ENCODE data around the gene CAB39L.

The CAB39L gene

DNA sequence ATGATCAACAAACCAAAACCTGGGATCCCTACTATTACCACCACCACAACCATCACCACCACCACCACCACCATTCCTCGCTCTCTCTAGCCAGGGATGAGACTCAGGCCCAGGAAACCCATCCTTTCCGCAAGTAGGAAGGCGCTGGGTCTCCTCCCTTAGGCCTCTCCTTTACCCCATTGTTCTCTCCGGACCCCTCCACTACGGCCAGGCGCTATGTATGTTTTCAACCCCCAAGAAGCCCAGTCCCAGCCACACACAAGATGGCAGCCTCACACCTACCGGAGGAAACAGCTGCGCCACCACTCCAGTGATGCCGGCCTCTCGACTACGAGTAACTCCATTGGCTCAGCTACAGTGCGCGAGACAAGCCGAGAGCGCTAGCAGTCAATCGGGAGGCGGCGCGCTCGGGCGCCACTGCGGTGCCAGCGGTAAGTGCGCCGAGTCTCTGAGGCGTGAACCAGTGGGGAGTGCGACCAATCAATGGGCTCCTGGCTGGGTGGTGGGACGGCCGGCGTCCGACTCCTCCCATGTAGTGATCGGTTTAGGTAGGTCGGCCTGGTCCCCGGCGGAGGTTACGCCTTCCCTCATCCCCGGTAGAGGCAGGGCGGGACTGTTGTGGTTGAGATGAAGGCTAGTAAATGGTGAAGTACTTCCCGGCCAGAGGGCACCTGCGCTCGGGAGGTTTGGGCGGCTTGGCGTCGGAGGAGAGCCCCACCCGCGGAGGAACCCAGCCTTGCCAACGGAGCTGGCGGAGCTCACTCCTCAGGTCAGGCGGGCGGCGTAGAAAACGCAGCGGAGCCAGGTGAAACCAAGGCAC, at the start of gene CAB39L, which contains the start of gene SETDB2:
CAB39L (minus strand) TSS at position 361 of the 820 bp plus-strand sequence. CDS start 61,154 bp downstream, outside the sequence.
SETDB2 (plus strand) TSS at position 571 of the 820 bp plus-strand sequence. CDS start 7,620 bp downstream, outside the sequence.
- peak; percentile 94 to 98 for DNase-seq (ENCODE audit: low read depth in 1 of 2, low spot score in 1 of 2)

GRCh38 chr13:49488563-49488962, 44.7 kb upstream of the CAB39L start:
- no peak for DNase-seq (ENCODE audit: low read depth in 1 of 2, low spot score in 1 of 2)

DNA sequence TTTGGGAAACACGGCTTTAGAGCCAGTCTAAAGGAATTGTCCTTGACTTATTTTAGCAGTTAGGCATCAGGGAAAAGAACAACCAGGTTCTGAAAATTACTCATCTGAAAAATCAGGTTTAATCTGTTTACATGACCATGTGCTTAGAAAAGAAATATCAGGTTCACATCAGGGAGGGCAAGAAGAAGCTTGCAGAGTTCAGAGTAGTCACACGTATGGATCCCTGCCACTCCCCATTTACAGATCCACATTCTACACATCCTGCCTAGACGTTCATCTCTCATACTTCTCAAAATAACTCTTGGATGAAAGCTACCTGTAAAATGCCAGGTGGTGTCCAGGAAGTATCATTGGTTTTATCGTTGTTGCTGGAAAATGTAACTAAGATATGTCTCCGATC, 37.9 kb upstream of the CAB39L start:
- DNase-seq (ENCODE audit: low read depth in 1 of 2, low spot score in 1 of 2), result no peak

- no peak for DNase-seq (ENCODE audit: low read depth in 1 of 2, low spot score in 1 of 2)
These were observed 32.7 kb upstream of the CAB39L start for GRCh38 chr13:49476529-49476928.

- no peak for DNase-seq (ENCODE audit: low read depth in 1 of 2, low spot score in 1 of 2)
These were observed 28.3 kb upstream of the CAB39L start for GRCh38 chr13:49472186-49472585.

DNA sequence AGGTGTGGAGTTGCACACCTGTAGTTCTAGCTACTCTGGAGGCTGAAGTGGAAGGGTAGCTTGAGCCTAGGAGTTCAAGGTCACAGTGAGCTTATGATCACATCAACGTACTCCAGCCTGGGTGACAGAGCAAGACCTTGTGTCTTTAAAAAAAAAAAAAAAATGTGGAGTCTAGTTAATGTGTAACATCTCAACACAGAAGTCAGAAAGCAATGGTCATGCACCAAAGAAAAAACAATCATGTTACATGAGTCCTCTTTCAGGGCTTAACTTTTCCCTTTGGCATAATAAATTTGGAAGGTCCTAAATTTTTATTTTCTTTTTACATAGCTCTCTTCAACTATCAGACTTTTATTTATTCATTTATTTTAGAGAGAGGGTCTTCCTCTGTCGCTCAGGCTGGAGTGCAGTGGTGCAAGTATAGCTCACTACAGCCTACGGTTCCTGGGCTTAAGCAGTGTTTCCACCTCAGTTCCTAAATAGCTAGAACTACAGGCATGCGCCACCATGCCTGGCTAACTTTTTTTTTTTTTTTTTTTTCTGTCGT, 22.5 kb upstream of the CAB39L start:
- no peak for DNase-seq (ENCODE audit: low read depth in 1 of 2, low spot score in 1 of 2)

- DNase-seq (ENCODE audit: low read depth in 1 of 2, low spot score in 1 of 2), result no peak
These were observed 20.9 kb upstream of the CAB39L start for GRCh38 chr13:49464621-49465325.

GRCh38 chr13:49464085-49464484, 20.2 kb upstream of the CAB39L start:
- no peak for DNase-seq (ENCODE audit: low read depth in 1 of 2, low spot score in 1 of 2)

GRCh38 chr13:49459580-49459979, 15.7 kb upstream of the CAB39L start:
- DNase-seq (ENCODE audit: low read depth in 1 of 2, low spot score in 1 of 2), result no peak

GRCh38 chr13:49457221-49457620, 13.4 kb upstream of the CAB39L start:
- DNase-seq (ENCODE audit: low read depth in 1 of 2, low spot score in 1 of 2), result no peak

DNA sequence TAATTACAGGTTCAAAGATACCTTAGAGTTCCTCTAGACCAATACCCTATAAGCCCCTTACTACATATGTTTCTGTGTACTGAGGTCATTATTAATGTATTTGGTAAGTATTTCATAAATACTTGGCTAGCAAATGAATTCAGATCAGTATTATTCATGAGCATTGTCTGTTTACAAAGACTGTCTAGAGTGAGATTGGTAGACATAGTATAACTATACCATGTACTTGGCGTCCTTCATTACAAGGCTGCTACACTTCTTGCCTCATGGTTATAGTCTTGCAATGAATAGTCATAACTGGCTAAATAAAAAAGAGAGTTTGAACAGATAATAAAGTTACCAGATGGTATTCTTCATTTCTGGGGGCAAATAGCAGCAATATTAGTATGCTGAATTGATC, 12.3 kb upstream of the CAB39L start:
- no peak for DNase-seq (ENCODE audit: low read depth in 1 of 2, low spot score in 1 of 2)

- DNase-seq (ENCODE audit: low read depth in 1 of 2, low spot score in 1 of 2), result no peak
These were observed 11.1 kb upstream of the CAB39L start for GRCh38 chr13:49455007-49455398.

GRCh38 chr13:49454388-49455006, 10.6 kb upstream of the CAB39L start:
- DNase-seq (ENCODE audit: low read depth in 1 of 2, low spot score in 1 of 2), result no peak

- DNase-seq (ENCODE audit: low read depth in 1 of 2, low spot score in 1 of 2), result no peak
These were observed 9.6 kb upstream of the CAB39L start for GRCh38 chr13:49453465-49453864.

GRCh38 chr13:49452725-49453457, 9.0 kb upstream of the CAB39L start:
- no peak for DNase-seq (ENCODE audit: low read depth in 1 of 2, low spot score in 1 of 2)

DNA sequence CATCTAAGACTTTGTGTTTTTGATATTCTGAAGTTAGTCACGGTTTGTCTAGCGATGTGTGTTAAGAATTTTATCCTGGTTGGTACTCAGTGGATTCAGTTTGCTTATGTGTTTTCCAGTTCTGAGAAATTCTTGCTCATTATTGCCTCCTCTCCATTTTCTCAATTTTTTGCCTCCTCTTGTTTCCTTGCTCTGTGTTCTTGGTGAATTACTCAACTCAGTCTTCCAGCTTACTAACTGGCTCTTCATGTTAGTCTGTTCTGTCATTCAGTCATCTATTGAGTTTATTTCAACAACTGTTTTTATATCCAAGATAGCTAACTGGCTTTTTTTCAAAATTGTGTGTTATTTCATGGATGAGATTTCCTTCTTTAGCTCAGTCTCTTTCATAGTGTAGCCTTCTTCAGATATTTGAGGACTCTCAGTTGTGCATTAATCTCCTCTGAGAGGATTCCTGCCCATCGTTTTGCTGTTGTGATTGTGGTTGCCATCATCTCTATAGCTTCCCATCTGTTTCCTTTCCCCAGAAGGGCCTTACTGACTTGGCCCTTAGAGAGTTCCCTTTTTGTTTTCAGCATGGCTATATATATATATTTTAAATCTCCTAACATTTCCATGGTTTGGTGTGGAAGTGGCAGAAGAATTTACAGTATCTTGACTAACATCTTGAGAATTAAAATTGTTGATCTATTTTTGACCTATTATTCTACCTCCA, 6.4 kb upstream of the CAB39L start:
- DNase-seq (ENCODE audit: low read depth in 1 of 2, low spot score in 1 of 2), result no peak

- DNase-seq (ENCODE audit: low read depth in 1 of 2, low spot score in 1 of 2), result no peak
These were observed 4.9 kb upstream of the CAB39L start for GRCh38 chr13:49448753-49449152.

DNA sequence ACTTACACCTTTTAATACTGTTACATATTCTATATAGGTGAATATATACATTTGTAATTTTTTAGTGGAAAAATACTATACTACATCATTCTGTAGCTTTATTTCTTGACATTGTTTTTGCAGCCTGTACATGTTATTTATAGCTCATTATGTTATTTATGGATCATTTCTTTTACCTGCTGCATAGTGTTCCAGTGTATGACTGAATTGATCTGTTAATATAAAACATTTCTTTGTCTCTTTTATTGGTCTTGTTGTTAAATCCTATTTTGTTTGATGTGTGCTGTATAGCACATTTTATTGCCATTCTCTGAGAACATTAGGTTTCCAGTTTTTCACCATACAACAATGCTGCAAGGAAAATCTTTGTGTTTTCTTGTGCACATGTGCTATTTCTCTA, 2.6 kb upstream of the CAB39L start:
- DNase-seq (ENCODE audit: low read depth in 1 of 2, low spot score in 1 of 2), result no peak

GRCh38 chr13:49444524-49445395, 896 bp upstream of the CAB39L start:
- DNase-seq (ENCODE audit: low read depth in 1 of 2, low spot score in 1 of 2), result peak in 1 of 2 donors; percentile 41

Data from activated CD4-positive, alpha-beta T cell treated with anti-CD3 and anti-CD28 coated beads, Interleukin-2, amount 50 U/mL, for 24 hours (primary cell).